Testis (tissue), 3 donors: ENCODE measurements around the gene SLC7A5. TPM values are rescaled to one million over a fixed set of nuclear protein-coding genes. Genes with fewer than 3 reads are reported as not detected.

ENCODE experiments used
- DNase-seq: peaks from one replicate; pipeline ENCODE4 v3.0.0-alpha.2; 2019
- H3K27ac ChIP-seq, 2 donors: fragments of 200-600 bp; sonication (generic); one replicate each; pipeline ENCODE4 v1.5.1; 2019
- H3K27me3 ChIP-seq: fragments of 200-600 bp; sonication (generic); one replicate; pipeline ENCODE4 v1.5.1; 2019
- H3K36me3 ChIP-seq: fragments of 200-600 bp; sonication (generic); one replicate; pipeline ENCODE4 v1.5.1; 2017; ENCODE audit warnings: low read depth; ENCODE audit errors: missing control alignments
- H3K4me1 ChIP-seq: fragments of 200-600 bp; sonication (generic); one replicate; pipeline ENCODE4 v1.5.1; 2019
- H3K4me3 ChIP-seq, 2 donors: fragments of 200-600 bp; sonication (generic); one replicate each; pipeline ENCODE4 v1.5.1; 2017 to 2019
- H3K9me3 ChIP-seq: fragments of 200-600 bp; sonication (generic); one replicate; pipeline ENCODE4 v1.5.1; 2017
- POLR2A ChIP-seq: fragments of 450-650 bp; IDR thresholded peaks from one replicate; pipeline ENCODE4 v1.6.1; 2017; ENCODE audit warnings: antibody characterized with exemption, mild to moderate bottlenecking, moderate library complexity
- WGBS, 2 donors: methylation state at CpG; one replicate each; pipeline ENCODE4 v1.1.5; 2018; 5-methylcytosine and 5-hydroxymethylcytosine counted together
- intact Hi-C: fragments of 100-400 bp; cut with DNase I; formaldehyde crosslinking; loops from one replicate; pipeline ENCODE4 v1.15.1; 2023; ENCODE audit warnings: low total_unique reads
- polyA plus RNA-seq: library from polyadenylated mRNA; stranded (reverse); fragments of 350-450 nt; fragmentation: Illumina TruSeq; extraction: RNeasy Lipid Tissue Mini Kit (QIAGEN cat#74804); gene quantifications from one replicate; pipeline ENCODE4 v1.2.3, GENCODE V29; 2014; ENCODE audit warnings: low read depth, low replicate concordance; ENCODE audit not compliant: insufficient read depth
- total RNA-seq, 2 donors: library from RNA; depleted of rRNA; stranded (reverse); fragments of >200 nt; gene quantifications; one replicate each; pipeline ENCODE4 v1.2.3, GENCODE V29; 2016
- TF ChIP-seq, protein P1 (sequence below), 3 experiments: fragments of 450-650 bp in 2 of 3; fragments of 200-600 bp in 1 of 3; sonication (generic) in 1 of 3; IDR thresholded peaks; one replicate each; pipeline ENCODE4 v1.5.1; 2016 to 2019; ENCODE audit warnings: antibody characterized with exemption in 3 of 3, mild to moderate bottlenecking in 2 of 3, moderate library complexity in 1 of 3

The SLC7A5 gene
- total and polyA plus RNA-seq, 3 donors from 2014 or later, result 179 to 290 (median 263) TPM

DNA sequence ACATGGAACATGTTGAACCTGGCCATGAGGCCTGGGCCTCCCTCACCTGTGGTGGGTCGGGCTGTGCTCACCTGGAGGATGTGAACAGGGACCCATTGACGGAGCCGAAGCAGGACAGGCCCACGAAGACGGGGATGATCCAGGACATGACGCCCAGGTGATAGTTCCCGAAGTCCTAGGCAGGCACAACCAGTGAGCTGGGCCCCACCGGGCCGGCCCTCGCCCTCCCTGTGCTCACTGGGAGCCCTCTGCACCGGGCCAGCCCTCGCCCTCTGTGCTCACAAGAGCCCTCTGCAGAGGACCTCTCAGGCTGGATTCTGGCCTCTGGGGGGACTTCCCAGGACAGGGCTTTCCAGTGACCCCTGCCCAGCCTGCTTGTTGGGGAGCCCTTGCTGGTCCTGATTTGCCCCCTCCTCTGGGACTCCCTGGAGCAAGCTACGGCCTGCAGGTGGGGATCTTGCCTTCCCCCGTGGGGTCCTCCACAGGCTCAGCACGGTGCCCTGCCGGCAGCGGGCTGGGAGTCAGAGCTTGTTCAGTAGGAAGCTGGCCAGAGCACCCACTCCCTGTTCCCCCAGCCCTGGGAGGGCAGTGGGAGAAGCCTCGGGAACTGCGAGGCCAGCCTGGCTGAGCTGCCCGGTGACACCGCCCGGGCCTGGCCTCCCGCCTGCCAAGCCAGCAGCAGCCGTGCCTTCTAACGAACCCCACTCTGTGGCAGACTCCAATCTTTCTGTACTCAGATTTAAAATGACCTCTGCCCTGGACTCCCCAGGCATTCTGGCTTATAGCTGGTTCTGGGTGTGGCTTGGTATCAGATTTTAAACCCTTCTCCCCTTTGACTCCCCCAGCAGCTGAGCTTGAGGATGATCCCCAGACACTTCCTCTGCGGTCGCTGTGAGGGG is 30.4 kb downstream of the SLC7A5 start:
- Histone ChIP-seq H3K9me3 (no peaks in the 10 kb centered on the region), H3K4me1 (peaks cover 43% of the 10 kb centered on the region), H3K4me3 (no peak overlapping the region), H3K27me3 (no peaks in the 10 kb centered on the region), H3K36me3 (no peaks in the 10 kb centered on the region), H3K27ac (peak overlapping the region; percentile 10 to 32)
- TF ChIP-seq, protein P1, sequence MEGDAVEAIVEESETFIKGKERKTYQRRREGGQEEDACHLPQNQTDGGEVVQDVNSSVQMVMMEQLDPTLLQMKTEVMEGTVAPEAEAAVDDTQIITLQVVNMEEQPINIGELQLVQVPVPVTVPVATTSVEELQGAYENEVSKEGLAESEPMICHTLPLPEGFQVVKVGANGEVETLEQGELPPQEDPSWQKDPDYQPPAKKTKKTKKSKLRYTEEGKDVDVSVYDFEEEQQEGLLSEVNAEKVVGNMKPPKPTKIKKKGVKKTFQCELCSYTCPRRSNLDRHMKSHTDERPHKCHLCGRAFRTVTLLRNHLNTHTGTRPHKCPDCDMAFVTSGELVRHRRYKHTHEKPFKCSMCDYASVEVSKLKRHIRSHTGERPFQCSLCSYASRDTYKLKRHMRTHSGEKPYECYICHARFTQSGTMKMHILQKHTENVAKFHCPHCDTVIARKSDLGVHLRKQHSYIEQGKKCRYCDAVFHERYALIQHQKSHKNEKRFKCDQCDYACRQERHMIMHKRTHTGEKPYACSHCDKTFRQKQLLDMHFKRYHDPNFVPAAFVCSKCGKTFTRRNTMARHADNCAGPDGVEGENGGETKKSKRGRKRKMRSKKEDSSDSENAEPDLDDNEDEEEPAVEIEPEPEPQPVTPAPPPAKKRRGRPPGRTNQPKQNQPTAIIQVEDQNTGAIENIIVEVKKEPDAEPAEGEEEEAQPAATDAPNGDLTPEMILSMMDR (IDR thresholded peaks at IDR 0.05), result no peak
- no peak for TF ChIP-seq POLR2A
- DNase-seq, result no peak
- WGBS, 2 donors, result 75 to 82% methylated on average over 18 to 26 of the region's 27 CpGs
- intact Hi-C loops, result no loop called here

DNA sequence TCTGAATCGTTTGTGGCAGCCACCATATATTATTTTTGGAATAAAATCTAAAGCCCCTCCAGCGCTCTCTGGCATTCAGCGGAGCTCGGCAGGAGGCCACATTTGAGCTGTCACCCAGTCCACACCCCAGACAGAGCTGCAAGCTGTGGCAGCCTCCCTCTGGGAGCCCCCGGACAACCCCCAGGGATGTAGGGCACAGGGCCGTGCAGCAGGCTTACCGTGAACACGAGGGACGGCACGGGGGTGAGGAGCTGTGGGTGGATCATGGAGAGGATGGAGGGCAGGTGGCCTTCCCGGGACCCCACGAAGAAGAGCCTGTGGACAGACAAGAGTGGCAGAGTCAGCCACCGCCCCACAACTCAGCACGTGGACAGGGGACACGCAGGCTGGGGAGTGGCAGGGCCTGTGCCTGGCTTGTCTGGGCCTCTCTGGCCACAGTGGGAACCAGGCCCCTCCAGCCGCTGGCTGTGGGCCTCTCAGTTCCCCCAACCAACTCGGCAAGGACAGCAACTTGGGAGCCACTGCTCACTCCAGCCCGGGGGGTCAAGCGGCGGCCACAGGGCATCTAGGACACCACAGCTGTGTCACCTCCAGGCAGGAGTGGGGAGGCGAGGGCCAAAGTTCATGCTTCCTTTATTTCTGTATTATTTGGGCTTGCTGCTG is 31.5 kb downstream of the SLC7A5 start:
- no peak for DNase-seq
- no peaks in the 10 kb centered on the region for H3K9me3 ChIP-seq
- intact Hi-C loops, result no loop called here
- TF ChIP-seq, protein P1 (IDR thresholded peaks at IDR 0.05), result no peak
- no peak for TF ChIP-seq POLR2A
- H3K27me3 ChIP-seq, result no peaks in the 10 kb centered on the region
- peak overlapping the region in 1 of 2 donors; percentile 30 for H3K27ac ChIP-seq
- 85 to 91% methylated on average over 17 to 21 of the region's 21 CpGs for WGBS, 2 donors
- H3K36me3 ChIP-seq, result no peaks in the 10 kb centered on the region
- H3K4me1 ChIP-seq, result peaks cover 34% of the 10 kb centered on the region
- no peak overlapping the region for H3K4me3 ChIP-seq

DNA sequence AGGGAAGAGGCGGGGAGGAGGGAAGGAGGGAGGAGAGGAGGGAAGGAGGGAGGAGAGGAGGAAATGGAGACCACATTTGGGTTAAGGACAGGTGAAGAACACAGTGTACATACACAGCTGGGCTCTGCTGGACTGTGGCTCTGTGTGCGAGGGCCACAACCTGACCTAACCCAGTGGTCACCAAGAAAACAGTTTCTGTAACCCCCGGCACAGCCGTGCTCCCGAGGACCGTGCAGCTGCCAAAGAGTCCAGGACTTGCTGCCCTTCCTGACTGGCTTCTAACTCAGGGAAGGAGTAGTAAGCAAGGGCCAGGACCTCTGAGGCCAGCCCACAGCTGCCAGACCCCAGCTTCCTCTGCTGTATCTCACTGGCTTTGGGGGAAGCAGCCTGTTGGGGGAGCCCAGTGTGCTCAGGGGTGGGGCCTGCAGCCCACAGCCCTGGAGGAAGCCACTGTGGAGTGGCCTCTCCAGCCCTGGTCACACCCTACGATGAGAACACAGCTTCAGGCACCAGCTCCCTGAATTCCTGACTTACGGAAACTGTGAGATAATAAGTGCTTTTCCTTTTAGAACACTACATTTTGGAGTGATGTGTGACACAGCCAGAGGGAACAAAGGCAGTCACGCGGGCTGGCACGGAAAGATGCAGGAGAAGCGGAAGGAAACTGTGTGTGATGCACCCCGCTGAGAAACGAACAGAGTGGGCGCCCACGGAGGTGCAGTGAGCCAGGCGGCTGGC is 32.3 kb downstream of the SLC7A5 start:
- peak overlapping the region; percentile 30 to 49 for H3K27ac ChIP-seq
- no peak overlapping the region for H3K4me3 ChIP-seq
- peaks cover 29% of the 10 kb centered on the region for H3K4me1 ChIP-seq
- no peaks in the 10 kb centered on the region for H3K27me3 ChIP-seq
- intact Hi-C loops, result no loop called here
- TF ChIP-seq, protein P1 (IDR thresholded peaks at IDR 0.05), result no peak
- TF ChIP-seq POLR2A, result no peak
- H3K9me3 ChIP-seq, result no peaks in the 10 kb centered on the region
- DNase-seq, result no peak
- H3K36me3 ChIP-seq, result no peaks in the 10 kb centered on the region
- WGBS, 2 donors, result 60 to 72% methylated on average over 17 of the region's 17 CpGs

DNA sequence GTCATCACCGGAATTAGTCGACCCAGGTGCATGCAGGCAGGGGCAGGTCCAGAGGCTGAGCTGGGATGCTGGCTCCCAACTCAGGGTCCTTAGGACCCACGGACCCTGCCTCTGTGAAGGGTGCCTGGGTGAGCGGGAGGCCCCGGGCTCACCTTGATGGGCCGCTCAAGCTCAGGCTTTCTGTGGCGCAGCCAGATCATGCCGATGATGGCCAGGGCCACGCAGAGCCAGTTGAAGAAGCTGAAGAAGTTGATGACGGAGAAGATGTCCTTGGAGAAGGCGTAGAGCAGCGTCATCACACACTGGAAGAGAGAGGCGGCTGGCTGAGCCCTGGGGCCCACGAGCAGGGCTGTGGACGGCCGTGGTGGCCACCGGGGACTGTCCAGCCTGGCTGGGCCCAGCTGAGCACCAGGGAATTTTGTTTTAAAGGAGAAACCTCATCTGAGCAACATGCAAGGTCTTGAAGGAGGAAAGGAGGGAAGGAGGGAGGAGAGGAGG is 32.9 kb downstream of the SLC7A5 start:
- peak overlapping the region; percentile 30 to 49 for H3K27ac ChIP-seq
- no peak for TF ChIP-seq POLR2A
- TF ChIP-seq, protein P1 (IDR thresholded peaks at IDR 0.05), result no peak
- no peaks in the 10 kb centered on the region for H3K36me3 ChIP-seq
- WGBS, 2 donors, result 49 to 62% methylated on average over 6 to 17 of the region's 17 CpGs
- no peaks in the 10 kb centered on the region for H3K9me3 ChIP-seq
- H3K4me1 ChIP-seq, result peaks cover 29% of the 10 kb centered on the region
- intact Hi-C loops, result no loop called here
- no peak overlapping the region for H3K4me3 ChIP-seq
- DNase-seq, result no peak
- no peaks in the 10 kb centered on the region for H3K27me3 ChIP-seq
